DOHH2 (cell line): ENCODE measurements around the gene ZNF804B.

Experiments used
- H3F3A ChIP-seq: fragments of 200-600 bp; sonication (generic), shearing (Covaris generic); 2 replicates; pipeline ENCODE4 v1.6.0; 2016; ENCODE audit warnings: antibody characterized with exemption, mild to moderate bottlenecking; ENCODE audit not compliant: control insufficient read depth, insufficient read depth
- H3K27ac ChIP-seq: fragments of 200-600 bp; sonication (generic); 2 replicates; pipeline ENCODE4 v1.5.1; 2014; ENCODE audit warnings: low read depth, mild to moderate bottlenecking, low read length, moderate library complexity
- H3K27me3 ChIP-seq: fragments of 200-600 bp; sonication (generic); 2 replicates; pipeline ENCODE4 v1.6.1; 2014; ENCODE audit warnings: mild to moderate bottlenecking, low read length, mixed read lengths; ENCODE audit not compliant: control insufficient read depth
- H3K36me3 ChIP-seq: fragments of 200-600 bp; sonication (generic); 2 replicates; pipeline ENCODE4 v1.6.1; 2014; ENCODE audit warnings: mild to moderate bottlenecking, low read length, moderate library complexity, mixed read lengths; ENCODE audit not compliant: control insufficient read depth
- H3K4me1 ChIP-seq: fragments of 200-600 bp; sonication (generic); 2 replicates; pipeline ENCODE4 v1.6.1; 2014; ENCODE audit warnings: mild to moderate bottlenecking, low read length, mixed read lengths; ENCODE audit not compliant: control insufficient read depth
- H3K4me2 ChIP-seq: fragments of 200-600 bp; sonication (generic); 2 replicates; pipeline ENCODE4 v1.6.0; 2014; ENCODE audit warnings: mild to moderate bottlenecking, low read length, moderate library complexity
- H3K4me3 ChIP-seq: fragments of 200-600 bp; sonication (generic); 2 replicates; pipeline ENCODE4 v1.5.1; 2014; ENCODE audit warnings: mild to moderate bottlenecking, low read length, mixed read lengths
- H3K79me2 ChIP-seq: fragments of 200-600 bp; sonication (generic); 2 replicates; pipeline ENCODE4 v1.6.1; 2014; ENCODE audit warnings: mild to moderate bottlenecking, low read length, mixed read lengths; ENCODE audit not compliant: control insufficient read depth
- H3K9me2 ChIP-seq: fragments of 200-600 bp; sonication (generic); replicated peaks from 2 replicates; pipeline ENCODE4 v1.6.1; 2014; ENCODE audit warnings: mild to moderate bottlenecking, low read length, mixed read lengths; ENCODE audit not compliant: control insufficient read depth
- H3K9me3 ChIP-seq: fragments of 200-600 bp; sonication (generic); 2 replicates; pipeline ENCODE4 v1.6.1; 2014; ENCODE audit warnings: antibody characterized with exemption, low read length, mixed read lengths; ENCODE audit not compliant: control insufficient read depth, insufficient read depth
- H4K20me1 ChIP-seq: fragments of 200-600 bp; sonication (generic); 2 replicates; pipeline ENCODE4 v1.6.0; 2014; ENCODE audit warnings: low read depth, mild to moderate bottlenecking, antibody characterized with exemption, low read length, moderate library complexity; ENCODE audit not compliant: control insufficient read depth, insufficient read depth
- EZH2phosphoT487 ChIP-seq: fragments of 200-600 bp; sonication (generic); IDR thresholded peaks from 2 replicates; pipeline ENCODE4 v1.6.1; 2017; ENCODE audit warnings: borderline replicate concordance, mild to moderate bottlenecking, antibody characterized with exemption, low read length, moderate library complexity, mixed read lengths
- TF ChIP-seq, protein P1 (sequence below): fragments of 200-600 bp; sonication (generic); IDR thresholded peaks from one replicate; pipeline ENCODE4 v1.5.1; 2014; ENCODE audit warnings: antibody characterized with exemption, mild to moderate bottlenecking, low read depth, low read length; ENCODE audit not compliant: poor library complexity, severe bottlenecking

The ZNF804B gene

DNA sequence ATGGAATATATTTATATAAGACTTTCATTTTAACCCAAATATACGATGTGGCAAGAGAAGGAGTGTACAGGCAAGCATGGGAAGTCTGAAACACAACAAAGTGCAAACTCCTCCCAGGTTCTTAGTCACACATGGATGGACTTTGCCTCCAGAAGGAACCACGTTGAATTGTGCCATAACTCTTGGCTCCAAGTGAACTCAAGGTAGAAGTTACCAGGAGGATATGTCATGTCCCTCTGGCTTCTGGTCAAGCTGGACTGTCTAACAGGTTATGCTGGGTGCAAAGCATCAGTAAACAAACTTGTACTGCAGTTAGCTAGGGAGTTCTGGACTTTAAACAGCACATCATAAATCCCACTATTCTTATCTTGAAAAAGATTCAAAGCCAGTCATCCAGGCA is 364.4 kb downstream of the ZNF804B start:
- Histone ChIP-seq H3K9me2 (no peaks in the 10 kb centered on the region), H3K27ac (no peak overlapping the region), H3K79me2 (no peaks in the 10 kb centered on the region), H3K36me3 (no peaks in the 10 kb centered on the region), H3K4me2 (no peak overlapping the region), H3F3A (no peaks in the 10 kb centered on the region), H3K4me3 (no peak overlapping the region), H4K20me1 (no peaks in the 10 kb centered on the region), H3K4me1 (no peaks in the 10 kb centered on the region), H3K27me3 (no peaks in the 10 kb centered on the region), H3K9me3 (no peaks in the 10 kb centered on the region; the same call in 1 of the 2 replicates)
- TF ChIP-seq, protein P1, sequence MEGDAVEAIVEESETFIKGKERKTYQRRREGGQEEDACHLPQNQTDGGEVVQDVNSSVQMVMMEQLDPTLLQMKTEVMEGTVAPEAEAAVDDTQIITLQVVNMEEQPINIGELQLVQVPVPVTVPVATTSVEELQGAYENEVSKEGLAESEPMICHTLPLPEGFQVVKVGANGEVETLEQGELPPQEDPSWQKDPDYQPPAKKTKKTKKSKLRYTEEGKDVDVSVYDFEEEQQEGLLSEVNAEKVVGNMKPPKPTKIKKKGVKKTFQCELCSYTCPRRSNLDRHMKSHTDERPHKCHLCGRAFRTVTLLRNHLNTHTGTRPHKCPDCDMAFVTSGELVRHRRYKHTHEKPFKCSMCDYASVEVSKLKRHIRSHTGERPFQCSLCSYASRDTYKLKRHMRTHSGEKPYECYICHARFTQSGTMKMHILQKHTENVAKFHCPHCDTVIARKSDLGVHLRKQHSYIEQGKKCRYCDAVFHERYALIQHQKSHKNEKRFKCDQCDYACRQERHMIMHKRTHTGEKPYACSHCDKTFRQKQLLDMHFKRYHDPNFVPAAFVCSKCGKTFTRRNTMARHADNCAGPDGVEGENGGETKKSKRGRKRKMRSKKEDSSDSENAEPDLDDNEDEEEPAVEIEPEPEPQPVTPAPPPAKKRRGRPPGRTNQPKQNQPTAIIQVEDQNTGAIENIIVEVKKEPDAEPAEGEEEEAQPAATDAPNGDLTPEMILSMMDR, result no peak
- TF ChIP-seq EZH2phosphoT487, result no peak

DNA sequence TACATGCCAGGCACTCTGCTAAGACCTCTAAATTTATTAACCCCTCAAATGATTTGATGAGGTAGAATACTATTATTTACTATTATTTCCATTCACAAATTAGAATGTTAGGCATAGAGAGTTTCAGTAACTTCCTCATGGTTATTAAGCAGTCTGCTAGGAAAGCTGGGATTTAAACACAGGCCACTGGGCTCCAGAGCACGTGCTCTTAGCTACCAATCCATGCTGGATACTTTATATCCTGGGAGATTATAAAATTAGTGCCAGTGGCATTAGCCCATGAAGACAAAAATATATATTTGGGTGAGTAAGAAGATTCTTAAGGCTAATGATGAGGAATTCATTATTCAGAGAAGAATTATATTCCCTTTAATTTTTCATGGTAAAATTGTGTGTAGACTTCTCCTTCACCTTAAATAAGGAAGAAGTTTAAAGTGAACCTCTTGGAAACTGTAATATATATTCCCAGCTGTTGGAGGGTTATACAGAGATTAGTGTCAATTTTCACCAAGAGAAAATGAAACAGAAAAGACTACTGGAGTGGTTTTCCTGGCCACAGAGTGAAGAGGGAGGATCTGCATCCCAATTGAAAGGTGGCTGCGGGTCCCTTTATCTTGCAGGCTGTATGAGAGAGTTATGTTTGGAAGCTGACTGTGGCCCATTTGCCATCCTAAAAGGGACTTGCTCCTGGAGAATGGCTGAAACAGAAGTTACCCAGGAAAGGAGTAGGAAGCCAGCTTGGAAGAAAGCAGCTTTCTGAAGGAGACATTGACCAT is 370.3 kb downstream of the ZNF804B start:
- no peaks in the 10 kb centered on the region for H3K27me3 ChIP-seq
- no peaks in the 10 kb centered on the region for H3K79me2 ChIP-seq
- H3K4me3 ChIP-seq, result no peak overlapping the region
- H3F3A ChIP-seq, result no peaks in the 10 kb centered on the region
- H3K36me3 ChIP-seq, result no peaks in the 10 kb centered on the region
- H3K27ac ChIP-seq, result no peak overlapping the region
- no peaks in the 10 kb centered on the region for H3K9me3 ChIP-seq
- no peaks in the 10 kb centered on the region for H4K20me1 ChIP-seq
- H3K9me2 ChIP-seq, result no peaks in the 10 kb centered on the region
- no peak overlapping the region for H3K4me2 ChIP-seq
- H3K4me1 ChIP-seq, result no peaks in the 10 kb centered on the region
- no peak for TF ChIP-seq EZH2phosphoT487
- TF ChIP-seq, protein P1, result no peak

DNA sequence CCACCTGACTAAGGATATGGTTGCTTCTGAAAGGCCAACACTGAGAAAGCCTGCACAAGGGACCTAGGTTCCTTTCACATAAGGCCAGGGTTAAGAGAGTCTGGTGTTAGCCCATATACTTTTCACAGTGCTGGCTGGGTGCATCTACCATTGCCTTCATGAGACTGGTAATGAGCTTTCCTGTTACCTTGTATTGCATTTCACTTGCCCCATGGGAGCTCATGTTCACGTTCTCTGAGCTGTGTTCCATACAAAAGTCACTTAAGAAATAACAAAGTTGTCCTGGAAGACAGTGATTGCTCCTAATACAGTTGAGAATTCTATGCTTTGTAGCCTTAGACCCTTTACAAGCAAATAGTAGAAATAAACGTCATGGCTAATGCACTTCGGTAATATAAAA is 373.9 kb downstream of the ZNF804B start:
- no peaks in the 10 kb centered on the region for H3K27me3 ChIP-seq
- H3F3A ChIP-seq, result no peaks in the 10 kb centered on the region
- no peaks in the 10 kb centered on the region for H3K9me2 ChIP-seq
- H3K9me3 ChIP-seq, result no peaks in the 10 kb centered on the region
- H3K4me3 ChIP-seq, result no peak overlapping the region
- H3K36me3 ChIP-seq, result no peaks in the 10 kb centered on the region
- TF ChIP-seq EZH2phosphoT487, result no peak
- TF ChIP-seq, protein P1, result no peak
- H4K20me1 ChIP-seq, result no peaks in the 10 kb centered on the region
- H3K79me2 ChIP-seq, result no peaks in the 10 kb centered on the region
- H3K4me1 ChIP-seq, result no peaks in the 10 kb centered on the region
- no peak overlapping the region for H3K27ac ChIP-seq
- no peak overlapping the region for H3K4me2 ChIP-seq
